Parathyroid adenoma (tissue), 2 donors: Measurements from ENCODE around the gene SS18L1.

ENCODE experiments used
- H2AFZ ChIP-seq: fragments of 300-600 bp; sonication (generic); one replicate; pipeline ENCODE4 v1.7.0; 2017; ENCODE audit warnings: antibody characterized with exemption, mild to moderate bottlenecking
- H3K27ac ChIP-seq: fragments of 300-600 bp; sonication (generic); one replicate; pipeline ENCODE4 v1.7.0; 2017
- H3K27me3 ChIP-seq: fragments of 300-600 bp; sonication (generic); one replicate; pipeline ENCODE4 v1.7.0; 2017; ENCODE audit warnings: low read length; ENCODE audit not compliant: control insufficient read depth, insufficient read depth
- H3K36me3 ChIP-seq: fragments of 300-600 bp; sonication (generic); one replicate; pipeline ENCODE4 v1.7.0; 2017; ENCODE audit warnings: low read length; ENCODE audit not compliant: control insufficient read depth, insufficient read depth
- H3K4me1 ChIP-seq: fragments of 300-600 bp; sonication (generic); one replicate; pipeline ENCODE4 v1.7.0; 2017; ENCODE audit warnings: control low read depth
- H3K4me2 ChIP-seq: fragments of 300-600 bp; sonication (generic); one replicate; pipeline ENCODE4 v1.7.0; 2017; ENCODE audit warnings: low read length
- H3K4me3 ChIP-seq: fragments of 300-600 bp; sonication (generic); one replicate; pipeline ENCODE4 v1.7.0; 2017; ENCODE audit warnings: low read depth, low read length
- H3K79me2 ChIP-seq: fragments of 300-600 bp; sonication (generic); one replicate; pipeline ENCODE4 v1.7.0; 2017; ENCODE audit warnings: control low read depth
- H3K9ac ChIP-seq: fragments of 300-600 bp; sonication (generic); one replicate; pipeline ENCODE4 v1.7.0; 2017; ENCODE audit warnings: mild to moderate bottlenecking
- H3K9me3 ChIP-seq: fragments of 300-600 bp; sonication (generic); one replicate; pipeline ENCODE4 v1.7.0; 2017; ENCODE audit warnings: low read length; ENCODE audit not compliant: control insufficient read depth
- CTCF ChIP-seq: fragments of 300-600 bp; sonication (generic); IDR thresholded peaks from one replicate; pipeline ENCODE4 v1.7.0; 2017; ENCODE audit warnings: antibody characterized with exemption, mild to moderate bottlenecking
- donor health status: primary hyperparathyroidism.

SS18L1 gene

GRCh38 chr20:62163485-62163865, 19.9 kb downstream of the SS18L1 start:
- H3K36me3 ChIP-seq, result no peaks in the 10 kb centered on the region
- no peak overlapping the region for H2AFZ ChIP-seq
- H3K27ac ChIP-seq, result no peak overlapping the region
- H3K4me3 ChIP-seq, result no peak overlapping the region
- H3K9ac ChIP-seq, result no peak overlapping the region
- no peak overlapping the region for H3K4me2 ChIP-seq
- H3K4me1 ChIP-seq, result no peaks in the 10 kb centered on the region
- no peaks in the 10 kb centered on the region for H3K27me3 ChIP-seq
- H3K79me2 ChIP-seq, result peaks cover 6% of the 10 kb centered on the region
- no peak for TF ChIP-seq CTCF
- no peaks in the 10 kb centered on the region for H3K9me3 ChIP-seq

GRCh38 chr20:62163986-62164762, 20.6 kb downstream of the SS18L1 start:
- Histone ChIP-seq H3K4me1 (no peaks in the 10 kb centered on the region), H3K27ac (no peak overlapping the region), H3K79me2 (peaks cover 2% of the 10 kb centered on the region), H3K9me3 (no peaks in the 10 kb centered on the region), H3K27me3 (no peaks in the 10 kb centered on the region), H3K36me3 (no peaks in the 10 kb centered on the region), H3K4me3 (no peak overlapping the region), H3K9ac (no peak overlapping the region), H2AFZ (no peak overlapping the region), H3K4me2 (no peak overlapping the region)
- TF ChIP-seq CTCF, result no peak

DNA sequence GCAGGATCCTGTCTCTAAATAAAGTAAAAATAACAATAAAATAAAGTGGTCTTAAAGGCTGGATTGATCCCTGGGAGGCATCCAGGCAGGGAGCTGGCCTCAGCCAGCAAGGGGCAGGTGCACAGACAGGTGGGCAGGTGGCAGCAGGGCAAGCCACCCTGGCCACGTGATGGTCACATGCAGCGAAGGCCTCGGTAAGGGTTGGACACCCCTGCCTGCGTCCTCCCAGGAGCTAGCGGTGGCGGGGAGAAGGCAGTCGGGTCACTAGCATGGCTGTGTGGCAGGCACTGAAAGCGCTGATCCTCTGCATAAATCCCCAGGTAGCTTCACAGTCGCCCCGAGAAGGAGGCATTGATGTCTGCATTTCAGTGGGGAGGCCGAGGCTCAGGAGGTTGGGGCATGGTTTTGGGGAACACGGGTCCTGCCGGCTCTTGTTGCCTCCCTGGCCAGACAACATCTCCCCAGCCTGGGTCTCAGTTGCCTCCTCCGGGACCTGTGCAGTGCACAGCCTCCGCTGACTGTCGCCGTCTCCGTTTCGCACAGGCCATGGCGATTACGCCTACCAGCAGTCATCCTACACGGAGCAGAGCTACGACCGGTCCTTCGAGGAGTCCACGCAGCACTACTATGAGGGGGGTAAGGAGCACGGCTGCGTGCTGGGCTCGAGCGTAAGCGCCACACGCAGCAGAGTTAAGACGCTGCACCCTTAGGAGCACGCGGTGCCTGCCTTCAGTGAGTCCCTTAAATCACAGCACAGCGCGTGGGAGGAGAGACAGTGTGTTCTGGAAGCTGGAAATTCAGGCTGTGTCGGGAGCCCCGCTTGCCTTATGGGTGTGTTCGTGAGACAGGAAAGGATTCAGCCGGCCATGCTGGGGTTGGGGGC, 21.6 kb downstream of the SS18L1 start:
- no peaks in the 10 kb centered on the region for H3K36me3 ChIP-seq
- no peaks in the 10 kb centered on the region for H3K27me3 ChIP-seq
- H3K9me3 ChIP-seq, result no peaks in the 10 kb centered on the region
- TF ChIP-seq CTCF, result no peak
- H2AFZ ChIP-seq, result no peak overlapping the region
- no peak overlapping the region for H3K9ac ChIP-seq
- no peaks in the 10 kb centered on the region for H3K4me1 ChIP-seq
- no peak overlapping the region for H3K4me3 ChIP-seq
- peaks cover 2% of the 10 kb centered on the region for H3K79me2 ChIP-seq
- no peak overlapping the region for H3K4me2 ChIP-seq
- H3K27ac ChIP-seq, result no peak overlapping the region

DNA sequence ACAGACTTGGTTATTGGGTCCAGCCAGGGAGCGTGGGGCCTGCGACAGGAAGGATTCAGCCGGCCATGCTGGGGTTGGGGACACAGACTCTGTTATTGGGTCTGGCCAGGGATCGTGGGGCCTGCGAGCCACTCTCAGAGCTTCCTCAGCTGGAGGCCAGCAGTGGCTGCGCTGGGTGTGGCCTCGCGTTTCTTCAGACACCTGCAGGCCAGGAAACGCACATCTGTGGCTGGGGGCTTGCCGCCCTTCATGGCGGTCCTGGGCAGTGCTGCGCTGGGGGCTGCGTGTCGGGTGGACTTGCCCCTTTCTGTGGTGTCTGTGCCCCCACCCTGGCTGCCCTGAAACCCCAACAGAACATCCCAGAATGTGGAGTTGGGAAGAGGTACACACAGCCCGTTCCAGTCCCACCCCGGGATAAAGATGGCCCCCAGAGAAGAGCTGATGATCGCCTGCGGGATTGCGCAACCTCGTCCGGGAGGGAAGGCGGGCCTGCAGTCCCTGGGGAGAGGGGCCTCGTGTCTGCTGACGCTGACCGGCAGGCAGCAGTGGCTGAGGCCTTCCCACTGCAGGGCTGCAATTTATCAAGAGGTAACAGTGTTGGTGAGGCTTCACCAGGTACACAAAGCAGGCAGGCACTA, 22.3 kb downstream of the SS18L1 start:
- Histone ChIP-seq H3K4me2 (no peak overlapping the region), H3K4me1 (no peaks in the 10 kb centered on the region), H3K79me2 (peaks cover 2% of the 10 kb centered on the region), H3K27me3 (no peaks in the 10 kb centered on the region), H3K9me3 (no peaks in the 10 kb centered on the region), H3K4me3 (no peak overlapping the region), H3K36me3 (no peaks in the 10 kb centered on the region), H3K9ac (no peak overlapping the region), H2AFZ (no peak overlapping the region), H3K27ac (no peak overlapping the region)
- TF ChIP-seq CTCF, result no peak
